Neural progenitor cell (in vitro differentiated cells): ENCODE measurements around the gene ESR2. TPM values are rescaled to one million over a fixed set of nuclear protein-coding genes. Genes with fewer than 3 reads are reported as not detected.
A peak's percentile ranks its signal among the peaks of the same experiment; 100 is the strongest.

Source experiments
- DNase-seq: peaks from one replicate; pipeline ENCODE4 v3.0.0-alpha.2; 2016; ENCODE audit warnings: low spot score
- H2AFZ ChIP-seq: fragments of 200-600 bp; sonication (generic); replicated peaks from 2 replicates; pipeline ENCODE4 v1.6.1; 2016; ENCODE audit warnings: antibody characterized with exemption
- H3F3A ChIP-seq: fragments of 200-600 bp; sonication (generic); 2 replicates; pipeline ENCODE4 v1.6.1; 2016; ENCODE audit warnings: antibody characterized with exemption, low read depth
- H3K27ac ChIP-seq: fragments of 200-600 bp; sonication (generic); 2 replicates; pipeline ENCODE4 v1.5.1; 2016; ENCODE audit warnings: mild to moderate bottlenecking
- H3K27me3 ChIP-seq: fragments of 200-600 bp; sonication (generic); 2 replicates; pipeline ENCODE4 v1.6.1; 2016; ENCODE audit warnings: mild to moderate bottlenecking, moderate library complexity
- H3K36me3 ChIP-seq: fragments of 200-600 bp; sonication (generic); 2 replicates; pipeline ENCODE4 v1.5.1; 2016
- H3K4me1 ChIP-seq: fragments of 200-600 bp; sonication (generic); 2 replicates; pipeline ENCODE4 v1.6.1; 2016; ENCODE audit warnings: mixed run types
- H3K4me2 ChIP-seq: fragments of 200-600 bp; sonication (generic); 2 replicates; pipeline ENCODE4 v1.6.1; 2016
- H3K4me3 ChIP-seq: fragments of 200-600 bp; sonication (generic); 2 replicates; pipeline ENCODE4 v1.5.1; 2016
- H3K79me2 ChIP-seq: fragments of 200-600 bp; sonication (generic); 2 replicates; pipeline ENCODE4 v1.6.1; 2016; ENCODE audit warnings: low read depth
- H3K9ac ChIP-seq: fragments of 200-600 bp; sonication (generic); 2 replicates; pipeline ENCODE4 v1.6.1; 2016
- H3K9me3 ChIP-seq: fragments of 200-600 bp; sonication (generic); 2 replicates; pipeline ENCODE4 v1.5.1; 2016; ENCODE audit warnings: low read depth
- H4K20me1 ChIP-seq: fragments of 200-600 bp; sonication (generic); 2 replicates; pipeline ENCODE4 v1.6.1; 2016; ENCODE audit warnings: low read depth
- H3K27ac Mint-ChIP-seq: 3 replicates; pipeline ENCODE4 v1.8.0; 2021; ENCODE audit warnings: mixed read lengths
- H3K27me3 Mint-ChIP-seq: 2 replicates; pipeline ENCODE4 v1.8.0; 2022; ENCODE audit warnings: low read depth, mild to moderate bottlenecking, inconsistent platforms, moderate library complexity, mixed read lengths; ENCODE audit not compliant: insufficient read depth
- H3K36me3 Mint-ChIP-seq: 3 replicates; pipeline ENCODE4 v1.8.0; 2021; ENCODE audit warnings: mixed read lengths
- H3K4me1 Mint-ChIP-seq: 3 replicates; pipeline ENCODE4 v1.8.0; 2021; ENCODE audit warnings: mixed read lengths
- H3K4me3 Mint-ChIP-seq: 3 replicates; pipeline ENCODE4 v1.8.0; 2021; ENCODE audit warnings: mild to moderate bottlenecking, moderate library complexity, mixed read lengths
- H3K9me3 Mint-ChIP-seq: 3 replicates; pipeline ENCODE4 v1.8.0; 2020; ENCODE audit warnings: mixed read lengths
- EZH2 ChIP-seq: fragments of 200-600 bp; sonication (generic); IDR thresholded peaks from 2 replicates; pipeline ENCODE4 v1.6.1; 2017; ENCODE audit warnings: antibody characterized with exemption, mild to moderate bottlenecking, moderate library complexity
- EZH2phosphoT487 ChIP-seq: fragments of 200-600 bp; sonication (generic); IDR thresholded peaks from 2 replicates; pipeline ENCODE4 v1.6.1; 2017; ENCODE audit warnings: antibody characterized with exemption
- total RNA-seq: library from RNA; depleted of rRNA; stranded (reverse); fragments of >200 nt; gene quantifications from 2 replicates; pipeline ENCODE4 v1.2.3, GENCODE V29; 2015; ENCODE audit warnings: low replicate concordance
- TF ChIP-seq, protein P1 (sequence below): fragments of 200-600 bp; sonication (generic); IDR thresholded peaks from 2 replicates; pipeline ENCODE4 v1.5.1; 2017; ENCODE audit warnings: antibody characterized with exemption, mild to moderate bottlenecking

ESR2 gene
- total RNA-seq, 1 donor from 2014 or later = 0.21 TPM

DNA sequence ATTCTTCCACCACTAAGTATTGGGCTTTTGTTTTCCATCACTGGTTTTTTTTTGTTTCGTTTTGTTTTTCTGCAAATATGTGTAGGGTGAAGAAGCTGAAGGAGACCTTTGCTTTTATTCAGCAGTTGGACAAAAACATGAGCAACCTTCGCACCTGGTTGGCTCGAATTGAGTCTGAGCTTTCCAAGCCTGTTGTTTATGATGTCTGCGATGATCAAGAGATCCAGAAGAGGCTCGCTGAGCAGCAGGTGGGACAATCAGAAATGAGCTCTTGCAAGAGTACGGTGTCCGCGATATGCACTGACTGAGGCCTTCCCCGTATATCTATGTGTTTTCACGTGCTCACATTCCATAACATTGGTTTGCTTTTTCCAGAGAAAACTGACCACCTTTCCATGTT is 91.5 kb downstream of the ESR2 start:
- H3K9ac ChIP-seq = no peak overlapping the region
- Mint-ChIP-seq H3K4me1 (peaks cover 37% of the 10 kb centered on the region), H3K4me3 (no peak overlapping the region), H3K9me3 (no peaks in the 10 kb centered on the region), H3K27ac (no peak overlapping the region), H3K36me3 (peaks cover 3% of the 10 kb centered on the region), H3K27me3 (peaks cover 7% of the 10 kb centered on the region)
- H3F3A ChIP-seq = no peaks in the 10 kb centered on the region
- no peaks in the 10 kb centered on the region for H3K9me3 ChIP-seq
- peaks cover 11% of the 10 kb centered on the region for H3K4me1 ChIP-seq
- no peaks in the 10 kb centered on the region for H3K79me2 ChIP-seq
- no peak overlapping the region for H2AFZ ChIP-seq
- H3K27me3 ChIP-seq = no peaks in the 10 kb centered on the region
- TF ChIP-seq, protein P1, sequence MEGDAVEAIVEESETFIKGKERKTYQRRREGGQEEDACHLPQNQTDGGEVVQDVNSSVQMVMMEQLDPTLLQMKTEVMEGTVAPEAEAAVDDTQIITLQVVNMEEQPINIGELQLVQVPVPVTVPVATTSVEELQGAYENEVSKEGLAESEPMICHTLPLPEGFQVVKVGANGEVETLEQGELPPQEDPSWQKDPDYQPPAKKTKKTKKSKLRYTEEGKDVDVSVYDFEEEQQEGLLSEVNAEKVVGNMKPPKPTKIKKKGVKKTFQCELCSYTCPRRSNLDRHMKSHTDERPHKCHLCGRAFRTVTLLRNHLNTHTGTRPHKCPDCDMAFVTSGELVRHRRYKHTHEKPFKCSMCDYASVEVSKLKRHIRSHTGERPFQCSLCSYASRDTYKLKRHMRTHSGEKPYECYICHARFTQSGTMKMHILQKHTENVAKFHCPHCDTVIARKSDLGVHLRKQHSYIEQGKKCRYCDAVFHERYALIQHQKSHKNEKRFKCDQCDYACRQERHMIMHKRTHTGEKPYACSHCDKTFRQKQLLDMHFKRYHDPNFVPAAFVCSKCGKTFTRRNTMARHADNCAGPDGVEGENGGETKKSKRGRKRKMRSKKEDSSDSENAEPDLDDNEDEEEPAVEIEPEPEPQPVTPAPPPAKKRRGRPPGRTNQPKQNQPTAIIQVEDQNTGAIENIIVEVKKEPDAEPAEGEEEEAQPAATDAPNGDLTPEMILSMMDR = no peak
- TF ChIP-seq EZH2phosphoT487 (no peak), EZH2 (no peak)
- no peaks in the 10 kb centered on the region for H3K36me3 ChIP-seq
- no peak overlapping the region for H3K27ac ChIP-seq
- H3K4me3 ChIP-seq = no peak overlapping the region
- H3K4me2 ChIP-seq = no peak overlapping the region
- DNase-seq = no peak
- peaks cover 47% of the 10 kb centered on the region for H4K20me1 ChIP-seq

DNA sequence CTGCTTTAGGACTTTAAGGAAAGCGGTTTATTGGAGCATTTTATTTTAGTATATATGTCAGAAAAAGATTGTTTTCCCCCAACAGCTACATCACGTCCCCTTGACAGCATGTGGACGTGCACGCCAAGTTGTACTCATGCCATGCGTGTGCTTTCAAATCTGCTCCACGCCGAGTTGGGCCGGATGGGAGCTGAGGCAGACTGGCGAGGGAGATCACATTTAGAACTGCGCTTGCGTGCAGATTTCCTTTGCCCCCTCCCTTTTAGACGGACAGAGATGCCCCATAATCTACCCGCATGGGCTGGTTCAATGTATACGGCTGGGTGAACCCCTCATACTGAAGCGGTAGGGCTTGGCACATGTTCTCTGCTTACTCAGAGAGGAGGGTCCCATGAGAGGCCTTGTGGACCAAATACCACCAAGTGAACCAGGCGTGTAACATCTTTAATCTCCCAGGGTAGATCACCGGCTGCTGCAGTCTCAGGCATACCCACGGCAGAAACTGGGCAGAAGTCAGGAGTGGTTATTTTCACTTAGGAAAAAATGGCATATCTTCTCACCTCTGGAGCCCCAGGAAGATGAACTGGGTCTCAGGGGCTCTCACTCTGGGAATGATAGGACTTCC is 92.1 kb downstream of the ESR2 start:
- no peak overlapping the region for H3K27ac Mint-ChIP-seq

DNA sequence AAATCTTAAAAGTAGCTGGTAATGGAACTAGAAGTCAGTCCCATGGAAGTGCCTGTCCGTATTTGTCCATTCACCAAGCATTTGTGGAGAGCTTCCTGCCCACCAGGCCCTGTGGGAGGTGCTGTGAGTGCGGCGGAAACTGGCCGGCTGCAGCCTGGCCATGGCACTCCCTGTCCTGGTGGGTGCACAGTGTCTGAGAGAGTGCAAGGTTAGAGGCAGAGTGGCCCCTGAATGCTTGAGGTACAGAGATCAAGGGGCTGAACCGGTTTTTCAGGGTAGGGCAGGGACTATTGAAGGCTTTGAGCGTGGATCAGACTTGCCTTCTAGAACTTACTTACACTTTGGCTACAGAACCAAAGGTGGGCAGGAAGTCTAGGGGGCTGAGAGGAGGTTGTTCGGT is 92.9 kb downstream of the ESR2 start:
- DNase-seq = no peak
- no peak overlapping the region for H3K4me2 ChIP-seq
- peaks cover 3% of the 10 kb centered on the region for H3K36me3 Mint-ChIP-seq
- peaks cover 7% of the 10 kb centered on the region for H3K27me3 Mint-ChIP-seq
- no peak overlapping the region for H3K9ac ChIP-seq
- H3K9me3 Mint-ChIP-seq = no peaks in the 10 kb centered on the region
- H3K4me1 ChIP-seq = peaks cover 24% of the 10 kb centered on the region
- peaks cover 48% of the 10 kb centered on the region for H3K4me1 Mint-ChIP-seq
- TF ChIP-seq EZH2phosphoT487 = no peak
- TF ChIP-seq, protein P1 = no peak
- TF ChIP-seq EZH2 = no peak
- H3K27ac Mint-ChIP-seq = peak overlapping the region; percentile 52
- H3K4me3 ChIP-seq = no peak overlapping the region
- H3K4me3 Mint-ChIP-seq = no peak overlapping the region
- H3K27me3 ChIP-seq = no peaks in the 10 kb centered on the region
- H3K27ac ChIP-seq = no peak overlapping the region
- H3K36me3 ChIP-seq = no peaks in the 10 kb centered on the region
- no peaks in the 10 kb centered on the region for H3K79me2 ChIP-seq
- H3F3A ChIP-seq = peaks cover under 1% of the 10 kb centered on the region
- H2AFZ ChIP-seq = no peak overlapping the region
- H4K20me1 ChIP-seq = peaks cover 54% of the 10 kb centered on the region
- H3K9me3 ChIP-seq = no peaks in the 10 kb centered on the region

More for the DNA sequence above, 92.1 kb downstream of the ESR2 start:
- Histone ChIP-seq H2AFZ (no peak overlapping the region), H3K27ac (no peak overlapping the region), H3K36me3 (no peaks in the 10 kb centered on the region), H3K9me3 (no peaks in the 10 kb centered on the region), H3K9ac (no peak overlapping the region), H3K4me3 (no peak overlapping the region), H4K20me1 (peaks cover 52% of the 10 kb centered on the region), H3K79me2 (no peaks in the 10 kb centered on the region), H3K4me1 (peaks cover 18% of the 10 kb centered on the region), H3K27me3 (no peaks in the 10 kb centered on the region), H3K4me2 (no peak overlapping the region), H3F3A (no peaks in the 10 kb centered on the region)
- no peaks in the 10 kb centered on the region for H3K9me3 Mint-ChIP-seq
- peaks cover 7% of the 10 kb centered on the region for H3K27me3 Mint-ChIP-seq
- TF ChIP-seq EZH2 (no peak), EZH2phosphoT487 (no peak)
- TF ChIP-seq, protein P1 = no peak
- H3K4me1 Mint-ChIP-seq = peaks cover 44% of the 10 kb centered on the region
- H3K4me3 Mint-ChIP-seq = no peak overlapping the region
- peaks cover 3% of the 10 kb centered on the region for H3K36me3 Mint-ChIP-seq
- no peak for DNase-seq
